AG04450 (cell line): ENCODE measurements around the gene PICK1. TPM values are rescaled to one million over a fixed set of nuclear protein-coding genes. Genes with fewer than 3 reads are reported as not detected.

Experiments
- CTCF ChIA-PET: fragments of 300-600, 350-600 bp; formaldehyde crosslinking; extraction: SDS; loops from one replicate; lab custom pipeline; 2022; ENCODE audit warnings: antibody characterized with exemption, inconsistent platforms; lab: Charles Lee
- POLR2A ChIA-PET: fragments of 350-600 bp; formaldehyde crosslinking; extraction: SDS; loops from one replicate; lab custom pipeline; 2021; ENCODE audit warnings: antibody characterized with exemption, inconsistent platforms; lab: Yijun Ruan, JAX
- DNase-seq: peaks from one replicate; pipeline ENCODE4 v3.0.0-alpha.2; 2011; ENCODE audit warnings: low read depth, low spot score
- H3K27ac ChIP-seq: one replicate; pipeline ENCODE4 v1.5.1; 2012; ENCODE audit warnings: low read depth, low read length, control low read depth
- H3K27me3 ChIP-seq: one replicate; pipeline ENCODE4 v1.6.0; 2012; ENCODE audit warnings: low read length; ENCODE audit not compliant: control insufficient read depth, insufficient read depth
- H3K4me3 ChIP-seq: 2 replicates; pipeline ENCODE4 v1.5.1; 2011; ENCODE audit warnings: mild to moderate bottlenecking, low read depth, low read length, control low read depth
- H3K9me3 ChIP-seq: 2 replicates; pipeline ENCODE4 v1.5.1; 2012; ENCODE audit warnings: low read length; ENCODE audit not compliant: control insufficient read depth, insufficient read depth
- polyA plus RNA-seq: library from polyadenylated mRNA; depleted of rRNA; stranded (reverse); fragments of >200 nt; gene quantifications from 2 replicates; pipeline ENCODE4 v1.2.3, GENCODE V29; 2011
- TF ChIP-seq, protein P1 (sequence below): IDR thresholded peaks from 2 replicates; pipeline ENCODE4 v1.5.1; 2011; ENCODE audit warnings: low read depth, low read length, control low read depth, inconsistent platforms

The PICK1 gene
- polyA plus RNA-seq, 1 experiment = 11.5 TPM

- TF ChIP-seq, protein P1, sequence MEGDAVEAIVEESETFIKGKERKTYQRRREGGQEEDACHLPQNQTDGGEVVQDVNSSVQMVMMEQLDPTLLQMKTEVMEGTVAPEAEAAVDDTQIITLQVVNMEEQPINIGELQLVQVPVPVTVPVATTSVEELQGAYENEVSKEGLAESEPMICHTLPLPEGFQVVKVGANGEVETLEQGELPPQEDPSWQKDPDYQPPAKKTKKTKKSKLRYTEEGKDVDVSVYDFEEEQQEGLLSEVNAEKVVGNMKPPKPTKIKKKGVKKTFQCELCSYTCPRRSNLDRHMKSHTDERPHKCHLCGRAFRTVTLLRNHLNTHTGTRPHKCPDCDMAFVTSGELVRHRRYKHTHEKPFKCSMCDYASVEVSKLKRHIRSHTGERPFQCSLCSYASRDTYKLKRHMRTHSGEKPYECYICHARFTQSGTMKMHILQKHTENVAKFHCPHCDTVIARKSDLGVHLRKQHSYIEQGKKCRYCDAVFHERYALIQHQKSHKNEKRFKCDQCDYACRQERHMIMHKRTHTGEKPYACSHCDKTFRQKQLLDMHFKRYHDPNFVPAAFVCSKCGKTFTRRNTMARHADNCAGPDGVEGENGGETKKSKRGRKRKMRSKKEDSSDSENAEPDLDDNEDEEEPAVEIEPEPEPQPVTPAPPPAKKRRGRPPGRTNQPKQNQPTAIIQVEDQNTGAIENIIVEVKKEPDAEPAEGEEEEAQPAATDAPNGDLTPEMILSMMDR = no peak
- DNase-seq = no peak
- Histone ChIP-seq H3K4me3 (no peak overlapping the region), H3K27me3 (peaks cover 19% of the 10 kb centered on the region), H3K27ac (no peak overlapping the region), H3K9me3 (no peaks in the 10 kb centered on the region)
- POLR2A ChIA-PET = no interaction called here
- CTCF ChIA-PET = no interaction called here
Observed at GRCh38 chr22:38028344-38029130, 28.7 kb upstream of the PICK1 start.

- CTCF ChIA-PET = interaction anchor here (1.1 kb wide), 1 partner anchor 64 kb away, joined by 3 read pairs; no protein-coding TSS in a partner anchor
- DNase-seq = no peak
- H3K4me3 ChIP-seq = no peak overlapping the region
- POLR2A ChIA-PET = no interaction called here
- no peak overlapping the region for H3K27ac ChIP-seq
- H3K27me3 ChIP-seq = peaks cover 17% of the 10 kb centered on the region
- TF ChIP-seq, protein P1 = no peak
- no peaks in the 10 kb centered on the region for H3K9me3 ChIP-seq
Observed at GRCh38 chr22:38029370-38029769, 27.8 kb upstream of the PICK1 start.

- Histone ChIP-seq H3K4me3 (no peak overlapping the region), H3K9me3 (no peaks in the 10 kb centered on the region), H3K27ac (no peak overlapping the region), H3K27me3 (peaks cover 12% of the 10 kb centered on the region)
- no peak for DNase-seq
- CTCF ChIA-PET = interaction anchor here (1.1 kb wide), 1 partner anchor 64 kb away, joined by 3 read pairs; no protein-coding TSS in a partner anchor
- POLR2A ChIA-PET = no interaction called here
- TF ChIP-seq, protein P1 = no peak
Observed at GRCh38 chr22:38029901-38030300, 27.3 kb upstream of the PICK1 start.

GRCh38 chr22:38030311-38031133 lies 26.7 kb upstream of the PICK1 start:
- TF ChIP-seq, protein P1 = no peak
- no peak overlapping the region for H3K27ac ChIP-seq
- DNase-seq = no peak
- ChIA-PET POLR2A (interaction anchor here (0.6 kb wide), 1 partner anchor 56 kb away, joined by 3 read pairs; no protein-coding TSS in a partner anchor), CTCF (interaction anchor here (1.1 kb wide), 1 partner anchor 65 kb away, joined by 3 read pairs; no protein-coding TSS in a partner anchor)
- peaks cover 12% of the 10 kb centered on the region for H3K27me3 ChIP-seq
- no peak overlapping the region for H3K4me3 ChIP-seq
- no peaks in the 10 kb centered on the region for H3K9me3 ChIP-seq
